Caco-2 (cell line): ENCODE measurements around the gene CD1B. TPM values are rescaled to one million over a fixed set of nuclear protein-coding genes. Genes with fewer than 3 reads are reported as not detected.

Experiments
- BruUV-seq: library from RNA; stranded (reverse); fragments of 400-500 nt; replicated peaks from 2 replicates; lab custom pipeline; 2021; lab: Mats Ljungman, UMichigan
- CTCF ChIA-PET: fragments of 300-600 bp; sonication (Branson Sonifier 250); formaldehyde crosslinking; loops from one replicate; lab custom pipeline; 2022; ENCODE audit warnings: antibody characterized with exemption; lab: Charles Lee
- POLR2A ChIA-PET: fragments of 300-600 bp; sonication (Branson Sonifier 250); formaldehyde crosslinking; loops from one replicate; lab custom pipeline; 2022; ENCODE audit warnings: antibody characterized with exemption; lab: Charles Lee
- DNase-seq, 2 experiments: peaks; one replicate each; pipeline versions ENCODE4 v3.0.0 to v3.0.0-alpha.2; 2020 to 2022
- H3K27me3 ChIP-seq: replicated peaks from 2 replicates; pipeline ENCODE4 v1.6.0; 2011; ENCODE audit warnings: low read length; ENCODE audit not compliant: control insufficient read depth, insufficient read depth
- H3K36me3 ChIP-seq: 2 replicates; pipeline ENCODE4 v1.5.1; 2011; ENCODE audit warnings: low read length; ENCODE audit not compliant: control insufficient read depth, insufficient read depth
- H3K4me1 ChIP-seq: fragments of 250-450 bp; sonication (Bioruptor Pico); 2 replicates; pipeline ENCODE4 v1.5.1; 2020; ENCODE audit warnings: mild to moderate bottlenecking
- H3K4me3 ChIP-seq: 2 replicates; pipeline ENCODE4 v1.5.1; 2011; ENCODE audit warnings: low read depth, mild to moderate bottlenecking, control low read depth, low read length
- H3K9me3 ChIP-seq: fragments of 250-450 bp; sonication (Bioruptor Pico); 2 replicates; pipeline ENCODE4 v1.5.1; 2020; ENCODE audit warnings: mild to moderate bottlenecking, moderate library complexity
- H3K27ac Mint-ChIP-seq: one replicate; pipeline ENCODE4 v1.8.0; 2022; ENCODE audit warnings: mixed read lengths; ENCODE audit not compliant: unreplicated experiment
- H3K27me3 Mint-ChIP-seq: one replicate; pipeline ENCODE4 v1.8.0; 2022; ENCODE audit warnings: mixed read lengths; ENCODE audit not compliant: insufficient read depth, unreplicated experiment
- H3K36me3 Mint-ChIP-seq: one replicate; pipeline ENCODE4 v1.8.0; 2022; ENCODE audit warnings: mild to moderate bottlenecking, mixed read lengths; ENCODE audit not compliant: insufficient read depth, unreplicated experiment
- H3K4me1 Mint-ChIP-seq: one replicate; pipeline ENCODE4 v1.8.0; 2022; ENCODE audit warnings: low read depth, mixed read lengths; ENCODE audit not compliant: unreplicated experiment
- H3K4me3 Mint-ChIP-seq: one replicate; pipeline ENCODE4 v1.8.0; 2022; ENCODE audit warnings: mild to moderate bottlenecking, moderate library complexity, mixed read lengths; ENCODE audit not compliant: unreplicated experiment
- H3K9me3 Mint-ChIP-seq: one replicate; pipeline ENCODE4 v1.8.0; 2022; ENCODE audit warnings: mixed read lengths; ENCODE audit not compliant: unreplicated experiment
- intact Hi-C: fragments of 100-400 bp; cut with micrococcal nuclease; formaldehyde crosslinking; loops from one replicate; pipeline ENCODE4 v1.10.0; 2022; ENCODE audit not compliant: unreplicated experiment
- total RNA-seq: library from RNA; stranded (reverse); gene quantifications from 2 replicates; pipeline ENCODE4 v1.2.3, GENCODE V29; 2022
- TF ChIP-seq, protein P1 (sequence below), 2 experiments: fragments of 200-600 bp in 1 of 2; IDR thresholded peaks; 1 replicate in 1 of 2; 2 replicates in 1 of 2; pipeline versions ENCODE4 v1.5.1 to v1.8.0; 2011 to 2022; ENCODE audit warnings: antibody characterized with exemption in 1 of 2, control low read depth in 1 of 2, inconsistent platforms in 1 of 2, low read depth in 1 of 2, low read length in 1 of 2, mild to moderate bottlenecking in 1 of 2, moderate library complexity in 1 of 2; ENCODE audit not compliant: insufficient read depth in 1 of 2, severe bottlenecking in 1 of 2, unreplicated experiment in 1 of 2

The CD1B gene
- total RNA-seq, 1 experiment from 2014 or later, result not detected

DNA sequence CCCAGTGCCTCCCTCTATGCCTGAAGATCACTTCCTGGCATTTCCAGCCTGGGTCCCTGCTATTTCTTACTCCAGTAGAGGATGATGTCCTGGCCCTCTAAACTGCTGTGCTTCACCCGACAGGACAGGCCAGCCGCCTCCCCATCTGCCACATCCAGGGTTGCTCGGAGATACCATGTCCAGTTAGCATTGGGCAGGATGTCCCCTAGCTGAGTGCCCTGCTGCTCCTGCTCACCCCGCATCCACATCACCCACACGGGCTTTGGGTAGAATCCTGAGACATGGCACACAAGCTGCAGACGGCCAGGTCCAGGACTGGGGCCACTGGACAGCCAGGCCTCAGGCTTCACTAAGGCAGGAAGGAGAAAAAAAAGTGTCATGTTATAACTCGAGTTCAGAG, 2.0 kb downstream of the CD1B start:
- intact Hi-C loops, result loop anchor here (10.0 kb wide), 1 partner anchor 124 kb away; no protein-coding TSS in a partner anchor
- POLR2A ChIA-PET, result no interaction called here
- no TSS peak for BruUV-seq

DNA sequence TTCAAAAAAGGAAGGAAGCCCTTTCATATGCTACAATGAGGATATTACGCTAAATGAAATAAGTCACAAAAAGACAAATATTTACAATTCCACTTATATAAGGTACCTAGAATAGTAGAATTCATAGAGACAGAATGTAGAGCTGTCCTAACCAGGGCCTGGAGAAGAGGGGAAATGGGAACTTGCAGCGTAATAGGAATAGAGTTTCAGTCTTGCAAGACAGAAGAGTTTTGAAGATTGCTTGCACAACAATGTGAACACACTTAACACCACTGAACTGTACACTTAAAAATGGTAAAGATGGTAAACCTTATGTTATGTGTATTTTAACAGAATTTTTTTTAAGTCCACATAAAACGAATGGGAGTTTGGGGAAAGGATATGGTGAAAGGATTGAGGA, 2.9 kb downstream of the CD1B start:
- intact Hi-C loops, result loop anchor here (10.0 kb wide), 1 partner anchor 124 kb away; no protein-coding TSS in a partner anchor
- Mint-ChIP-seq H3K27ac (no peak overlapping the region), H3K36me3 (no peaks in the 10 kb centered on the region), H3K4me1 (no peaks in the 10 kb centered on the region), H3K4me3 (no peak overlapping the region), H3K27me3 (peaks cover 2% of the 10 kb centered on the region), H3K9me3 (no peaks in the 10 kb centered on the region)
- H3K4me1 ChIP-seq, result no peaks in the 10 kb centered on the region
- H3K27me3 ChIP-seq, result no peaks in the 10 kb centered on the region
- CTCF ChIA-PET, result no interaction called here
- H3K36me3 ChIP-seq, result no peaks in the 10 kb centered on the region
- no peaks in the 10 kb centered on the region for H3K9me3 ChIP-seq
- POLR2A ChIA-PET, result no interaction called here
- H3K4me3 ChIP-seq, result no peak overlapping the region
- TF ChIP-seq, protein P1, sequence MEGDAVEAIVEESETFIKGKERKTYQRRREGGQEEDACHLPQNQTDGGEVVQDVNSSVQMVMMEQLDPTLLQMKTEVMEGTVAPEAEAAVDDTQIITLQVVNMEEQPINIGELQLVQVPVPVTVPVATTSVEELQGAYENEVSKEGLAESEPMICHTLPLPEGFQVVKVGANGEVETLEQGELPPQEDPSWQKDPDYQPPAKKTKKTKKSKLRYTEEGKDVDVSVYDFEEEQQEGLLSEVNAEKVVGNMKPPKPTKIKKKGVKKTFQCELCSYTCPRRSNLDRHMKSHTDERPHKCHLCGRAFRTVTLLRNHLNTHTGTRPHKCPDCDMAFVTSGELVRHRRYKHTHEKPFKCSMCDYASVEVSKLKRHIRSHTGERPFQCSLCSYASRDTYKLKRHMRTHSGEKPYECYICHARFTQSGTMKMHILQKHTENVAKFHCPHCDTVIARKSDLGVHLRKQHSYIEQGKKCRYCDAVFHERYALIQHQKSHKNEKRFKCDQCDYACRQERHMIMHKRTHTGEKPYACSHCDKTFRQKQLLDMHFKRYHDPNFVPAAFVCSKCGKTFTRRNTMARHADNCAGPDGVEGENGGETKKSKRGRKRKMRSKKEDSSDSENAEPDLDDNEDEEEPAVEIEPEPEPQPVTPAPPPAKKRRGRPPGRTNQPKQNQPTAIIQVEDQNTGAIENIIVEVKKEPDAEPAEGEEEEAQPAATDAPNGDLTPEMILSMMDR (IDR thresholded peaks at IDR 0.05; ENCODE audit: insufficient read depth in 1 of 2, low read depth in 1 of 2, low read length in 1 of 2, severe bottlenecking in 1 of 2, unreplicated experiment in 1 of 2), result no peak
- BruUV-seq, result no TSS peak
- no peak for DNase-seq

More for the DNA sequence above, 2.0 kb downstream of the CD1B start:
- DNase-seq, result no peak
- no peaks in the 10 kb centered on the region for H3K4me1 ChIP-seq
- no peaks in the 10 kb centered on the region for H3K27me3 ChIP-seq
- Mint-ChIP-seq H3K4me3 (no peak overlapping the region), H3K9me3 (no peaks in the 10 kb centered on the region), H3K27me3 (peaks cover 2% of the 10 kb centered on the region), H3K27ac (no peak overlapping the region), H3K4me1 (no peaks in the 10 kb centered on the region), H3K36me3 (no peaks in the 10 kb centered on the region)
- TF ChIP-seq, protein P1 (IDR thresholded peaks at IDR 0.05; ENCODE audit: insufficient read depth in 1 of 2, low read depth in 1 of 2, low read length in 1 of 2, severe bottlenecking in 1 of 2, unreplicated experiment in 1 of 2), result no peak
- CTCF ChIA-PET, result interaction anchor here (1.7 kb wide), 1 partner anchor 125 kb away, joined by 16 read pairs; no protein-coding TSS in a partner anchor
- no peaks in the 10 kb centered on the region for H3K36me3 ChIP-seq
- H3K4me3 ChIP-seq, result no peak overlapping the region
- H3K9me3 ChIP-seq, result no peaks in the 10 kb centered on the region

DNA sequence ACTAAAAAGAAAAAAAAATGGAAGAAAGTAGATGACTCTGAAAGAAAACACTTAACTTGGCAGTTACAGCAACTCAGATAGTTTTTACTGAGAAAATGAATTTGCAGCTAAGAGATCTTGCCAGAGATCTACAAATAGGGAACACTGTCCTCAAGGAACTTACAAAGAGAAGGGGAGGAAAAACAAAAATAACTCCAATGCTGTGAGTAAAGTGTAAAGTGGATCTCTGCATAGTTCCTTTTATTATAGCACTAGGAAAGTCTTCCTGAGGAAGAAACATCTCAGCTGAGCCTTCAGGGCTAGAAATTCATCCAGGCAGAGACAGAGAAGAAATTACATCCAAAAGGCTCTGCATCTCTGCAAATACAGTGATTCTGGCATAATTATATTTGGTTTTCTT, 3.9 kb downstream of the CD1B start:
- Mint-ChIP-seq H3K4me1 (no peaks in the 10 kb centered on the region), H3K9me3 (no peaks in the 10 kb centered on the region), H3K27me3 (peaks cover 6% of the 10 kb centered on the region), H3K27ac (no peak overlapping the region), H3K36me3 (no peaks in the 10 kb centered on the region), H3K4me3 (no peak overlapping the region)
- Histone ChIP-seq H3K4me1 (no peaks in the 10 kb centered on the region), H3K27me3 (no peaks in the 10 kb centered on the region), H3K9me3 (no peaks in the 10 kb centered on the region), H3K36me3 (no peaks in the 10 kb centered on the region), H3K4me3 (no peak overlapping the region)
- TF ChIP-seq, protein P1 (IDR thresholded peaks at IDR 0.05; ENCODE audit: insufficient read depth in 1 of 2, low read depth in 1 of 2, low read length in 1 of 2, severe bottlenecking in 1 of 2, unreplicated experiment in 1 of 2), result no peak
- POLR2A ChIA-PET, result no interaction called here
- no TSS peak for BruUV-seq
- intact Hi-C loops, result loop anchor here (10.0 kb wide), 1 partner anchor 123 kb away; no protein-coding TSS in a partner anchor
- DNase-seq, result no peak
- CTCF ChIA-PET, result no interaction called here
